H9 (cell line): Measurements from ENCODE around the gene FXYD1. TPM values are rescaled to one million over a fixed set of nuclear protein-coding genes. Genes with fewer than 3 reads are reported as not detected.

Experiments used
- DNase-seq: peaks from one replicate; pipeline ENCODE4 v3.0.0-alpha.2; 2017
- H2AFZ ChIP-seq: one replicate; pipeline ENCODE4 v1.6.1; 2013; ENCODE audit warnings: mild to moderate bottlenecking, low read length, control low read depth, moderate library complexity
- H2AK5ac ChIP-seq: 2 replicates; pipeline ENCODE4 v1.6.1; 2013; ENCODE audit warnings: low read length, control low read depth, mixed read lengths; ENCODE audit not compliant: insufficient read length
- H2BK120ac ChIP-seq: one replicate; pipeline ENCODE4 v1.6.1; 2013; ENCODE audit warnings: low read depth, mild to moderate bottlenecking, low read length, control low read depth, inconsistent platforms; ENCODE audit not compliant: poor library complexity, severe bottlenecking
- H2BK12ac ChIP-seq: 2 replicates; pipeline ENCODE4 v1.6.1; 2013; ENCODE audit warnings: low read length, control low read depth, mixed read lengths, low read depth; ENCODE audit not compliant: insufficient read length
- H2BK15ac ChIP-seq: 2 replicates; pipeline ENCODE4 v1.6.1; 2013; ENCODE audit warnings: low read depth, low read length, control low read depth
- H2BK20ac ChIP-seq: one replicate; pipeline ENCODE4 v1.6.1; 2013; ENCODE audit warnings: low read depth, mild to moderate bottlenecking, low read length, control low read depth, inconsistent platforms; ENCODE audit not compliant: poor library complexity, severe bottlenecking
- H2BK5ac ChIP-seq: 2 replicates; pipeline ENCODE4 v1.6.1; 2013; ENCODE audit warnings: low read length, control low read depth, mixed read lengths; ENCODE audit not compliant: insufficient read length
- H3K14ac ChIP-seq: 2 replicates; pipeline ENCODE4 v1.6.1; 2013; ENCODE audit warnings: low read length, control low read depth; ENCODE audit not compliant: insufficient read depth
- H3K18ac ChIP-seq: 2 replicates; pipeline ENCODE4 v1.6.1; 2013; ENCODE audit warnings: low read depth, mild to moderate bottlenecking, mixed read lengths, low read length, control low read depth; ENCODE audit not compliant: insufficient read length
- H3K23ac ChIP-seq: 2 replicates; pipeline ENCODE4 v1.6.1; 2013; ENCODE audit warnings: low read length, control low read depth, mixed read lengths, low read depth; ENCODE audit not compliant: insufficient read length
- H3K23me2 ChIP-seq: 2 replicates; pipeline ENCODE4 v1.6.1; 2013; ENCODE audit warnings: low read depth, mild to moderate bottlenecking, mixed read lengths, low read length, control low read depth; ENCODE audit not compliant: insufficient read length, poor library complexity, severe bottlenecking
- H3K27ac ChIP-seq: 2 replicates; pipeline ENCODE4 v1.5.1; 2013; ENCODE audit warnings: low read length, control low read depth, mixed read lengths, low read depth; ENCODE audit not compliant: insufficient read length
- H3K27me3 ChIP-seq: 2 replicates; pipeline ENCODE4 v1.6.1; 2013; ENCODE audit warnings: low read length, control low read depth, inconsistent platforms; ENCODE audit not compliant: insufficient read depth
- H3K4ac ChIP-seq: 2 replicates; pipeline ENCODE4 v1.6.1; 2013; ENCODE audit warnings: low read depth, mild to moderate bottlenecking, control low read depth, inconsistent platforms, low read length, moderate library complexity
- H3K4me1 ChIP-seq: 2 replicates; pipeline ENCODE4 v1.6.1; 2013; ENCODE audit warnings: low read length, control low read depth, inconsistent platforms; ENCODE audit not compliant: insufficient read depth
- H3K4me2 ChIP-seq: 2 replicates; pipeline ENCODE4 v1.6.1; 2013; ENCODE audit warnings: low read length, control low read depth, mixed read lengths; ENCODE audit not compliant: insufficient read length, insufficient read depth
- H3K56ac ChIP-seq: 2 replicates; pipeline ENCODE4 v1.6.1; 2013; ENCODE audit warnings: low read depth, mild to moderate bottlenecking, mixed read lengths, low read length, control low read depth; ENCODE audit not compliant: insufficient read length
- H3K79me1 ChIP-seq: 2 replicates; pipeline ENCODE4 v1.6.1; 2013; ENCODE audit warnings: low read depth, mild to moderate bottlenecking, moderate library complexity, low read length, control low read depth, inconsistent platforms; ENCODE audit not compliant: insufficient read depth, poor library complexity, severe bottlenecking
- H3K79me2 ChIP-seq: 2 replicates; pipeline ENCODE4 v1.6.1; 2013; ENCODE audit warnings: low read length, control low read depth, inconsistent platforms; ENCODE audit not compliant: insufficient read depth
- H3K9ac ChIP-seq: 2 replicates; pipeline ENCODE4 v1.6.1; 2013; ENCODE audit warnings: low read length, control low read depth, mixed read lengths; ENCODE audit not compliant: insufficient read length; ENCODE audit errors: extremely low read depth
- H3K9me3 ChIP-seq: one replicate; pipeline ENCODE4 v1.6.1; 2013; ENCODE audit warnings: low read depth, low read length, inconsistent platforms; ENCODE audit not compliant: control insufficient read depth
- H3T11ph ChIP-seq: one replicate; pipeline ENCODE4 v1.6.1; 2013; ENCODE audit warnings: mild to moderate bottlenecking, low read length, control low read depth, inconsistent platforms
- H4K20me1 ChIP-seq: one replicate; pipeline ENCODE4 v1.6.1; 2013; ENCODE audit not compliant: control insufficient read depth, insufficient read length, insufficient read depth
- H4K5ac ChIP-seq: 2 replicates; pipeline ENCODE4 v1.6.1; 2013; ENCODE audit warnings: low read depth, mild to moderate bottlenecking, mixed read lengths, low read length, control low read depth; ENCODE audit not compliant: insufficient read length
- H4K8ac ChIP-seq: replicated peaks from 2 replicates; pipeline ENCODE4 v1.6.1; 2013; ENCODE audit warnings: low read length, control low read depth, mixed read lengths, low read depth; ENCODE audit not compliant: insufficient read length
- H4K91ac ChIP-seq: 2 replicates; pipeline ENCODE4 v1.6.1; 2013; ENCODE audit warnings: low read depth, mild to moderate bottlenecking, moderate library complexity, mixed read lengths, low read length, control low read depth; ENCODE audit not compliant: insufficient read length
- H3K27ac Mint-ChIP-seq, 3 experiments: 2 replicates in 2 of 3; 3 replicates in 1 of 3; pipeline ENCODE4 v1.8.0; 2020 to 2021; ENCODE audit warnings: mixed read lengths in 3 of 3, mild to moderate bottlenecking in 1 of 3, moderate library complexity in 1 of 3
- H3K27me3 Mint-ChIP-seq: 2 replicates; pipeline ENCODE4 v1.8.0; 2021; ENCODE audit warnings: low read depth, mild to moderate bottlenecking, moderate library complexity, mixed read lengths
- H3K36me3 Mint-ChIP-seq, 3 experiments: 2 replicates in 2 of 3; 3 replicates in 1 of 3; pipeline ENCODE4 v1.8.0; 2020 to 2021; ENCODE audit warnings: low read depth in 3 of 3, mixed read lengths in 3 of 3; ENCODE audit not compliant: insufficient read depth in 1 of 3
- H3K4me1 Mint-ChIP-seq, 2 experiments: 2 replicates each; pipeline ENCODE4 v1.8.0; 2020; ENCODE audit warnings: mixed read lengths in 2 of 2
- H3K4me3 Mint-ChIP-seq, 2 experiments: 2 replicates in 1 of 2; 3 replicates in 1 of 2; pipeline ENCODE4 v1.8.0; 2020 to 2021; ENCODE audit warnings: mild to moderate bottlenecking in 2 of 2, mixed read lengths in 2 of 2, moderate library complexity in 1 of 2
- H3K9me3 Mint-ChIP-seq, 2 experiments: 2 replicates in 1 of 2; 3 replicates in 1 of 2; pipeline ENCODE4 v1.8.0; 2020; ENCODE audit warnings: mild to moderate bottlenecking in 2 of 2, mixed read lengths in 2 of 2, moderate library complexity in 1 of 2
- CTCF ChIP-seq: fragments of 200-600 bp; sonication (generic); conservative IDR thresholded peaks from 3 replicates; pipeline ENCODE4 v1.8.0; 2021; ENCODE audit warnings: antibody characterized with exemption, mild to moderate bottlenecking
- WGBS: extraction: QIAGEN DNeasy Blood & Tissue Kit; methylation state at CpG from one replicate; pipeline ENCODE4 v1.1.7; 2013; ENCODE audit warnings: missing lambda C conversion rate, low lambda C conversion rate, mixed read lengths; ENCODE audit not compliant: insufficient read length; ENCODE audit errors: extremely low coverage; 5-methylcytosine and 5-hydroxymethylcytosine counted together
- total RNA-seq: library from RNA; stranded (reverse); gene quantifications from 2 replicates; pipeline ENCODE4 v1.2.1, GENCODE V29; 2021

The FXYD1 gene
- total RNA-seq, 1 experiment from 2014 or later = 7.7 TPM

- Histone ChIP-seq H2AFZ (no peak overlapping the region), H2BK5ac (no peak overlapping the region), H3K9me3 (no peaks in the 10 kb centered on the region), H2AK5ac (no peak overlapping the region), H4K8ac (no peak overlapping the region), H2BK12ac (no peak overlapping the region), H3K56ac (no peak overlapping the region), H3K27ac (no peak overlapping the region), H3K4ac (no peak overlapping the region), H2BK120ac (no peak overlapping the region), H2BK15ac (no peak overlapping the region), H4K5ac (no peak overlapping the region), H3K18ac (no peak overlapping the region), H4K20me1 (no peaks in the 10 kb centered on the region), H3K9ac (no peak overlapping the region), H3K23me2 (no peaks in the 10 kb centered on the region), H3K4me2 (no peak overlapping the region), H3K79me1 (no peaks in the 10 kb centered on the region), H3K23ac (no peak overlapping the region), H3K4me1 (no peaks in the 10 kb centered on the region; the same call in 1 of the 2 replicates), H3K27me3 (no peaks in the 10 kb centered on the region), H3K14ac (no peak overlapping the region), H4K91ac (no peak overlapping the region), H3K79me2 (no peaks in the 10 kb centered on the region), H2BK20ac (no peak overlapping the region), H3T11ph (no peak overlapping the region)
- no peaks in the 10 kb centered on the region for H3K9me3 Mint-ChIP-seq
- DNase-seq = no peak
- no peak for TF ChIP-seq CTCF
- H3K27ac Mint-ChIP-seq = no peak overlapping the region; a peak in 1 of 7 replicates
- H3K27me3 Mint-ChIP-seq = peaks cover 10% of the 10 kb centered on the region
- no peak overlapping the region for H3K4me3 Mint-ChIP-seq
- peaks cover 40 to 56% of the 10 kb centered on the region in 2 experiments for H3K4me1 Mint-ChIP-seq
- no CpG with 5 or more reads among the region's 7 CpGs for WGBS
- H3K36me3 Mint-ChIP-seq = no peaks in the 10 kb centered on the region
These were observed 18.1 kb upstream of the FXYD1 start for GRCh38 chr19:35120492-35120891.
